Prostate gland (tissue), 2 donors: ENCODE measurements around the gene F7. TPM values are rescaled to one million over a fixed set of nuclear protein-coding genes. Genes with fewer than 3 reads are reported as not detected.

ENCODE experiments used
- DNase-seq: peaks from one replicate; pipeline ENCODE4 v3.0.0-alpha.2; 2019; ENCODE audit warnings: low spot score
- H3K27ac ChIP-seq, 2 donors: fragments of 200-600 bp; sonication (generic); 2 replicates each; pipeline ENCODE4 v1.5.1; 2017 to 2019
- H3K27me3 ChIP-seq: fragments of 200-600 bp; sonication (generic); replicated peaks from 2 replicates; pipeline ENCODE4 v1.5.1; 2019; ENCODE audit not compliant: insufficient read depth
- H3K36me3 ChIP-seq, 2 donors: fragments of 200-600 bp; sonication (generic); 1 replicate in 1 of 2; 2 replicates in 1 of 2; pipeline versions ENCODE4 v1.5.1 to v1.8.1; 2017 to 2019
- H3K4me1 ChIP-seq: fragments of 200-600 bp; sonication (generic); replicated peaks from 2 replicates; pipeline ENCODE4 v1.5.1; 2019
- H3K4me3 ChIP-seq, 2 donors: fragments of 200-600 bp; sonication (generic); 2 replicates each; pipeline ENCODE4 v1.5.1; 2017 to 2019
- H3K9me3 ChIP-seq: fragments of 200-600 bp; sonication (generic); 2 replicates; pipeline ENCODE4 v1.5.1; 2017
- CTCF ChIP-seq, 4 experiments: fragments of 200-600 bp in 2 of 4; fragments of 450-650 bp in 2 of 4; sonication (generic) in 2 of 4; IDR thresholded peaks; 1 replicate in 3 of 4; 2 replicates in 1 of 4; pipeline ENCODE4 v1.5.1; 2016 to 2019; ENCODE audit warnings: antibody characterized with exemption in 4 of 4, mild to moderate bottlenecking in 2 of 4, moderate library complexity in 2 of 4
- POLR2A ChIP-seq: fragments of 450-650 bp; IDR thresholded peaks from one replicate; pipeline ENCODE4 v1.6.1; 2016; ENCODE audit warnings: antibody characterized with exemption, mild to moderate bottlenecking
- POLR2AphosphoS5 ChIP-seq: sonication (generic); formaldehyde crosslinking; IDR thresholded peaks from one replicate; pipeline ENCODE4 v1.6.1; 2017; ENCODE audit warnings: antibody characterized with exemption
- WGBS: methylation state at CpG from one replicate; pipeline ENCODE4 v1.1.5; 2018; 5-methylcytosine and 5-hydroxymethylcytosine counted together
- intact Hi-C: fragments of 100-400 bp; cut with DNase I; formaldehyde crosslinking; loops from one replicate; pipeline ENCODE4 v1.14.2; 2022
- total RNA-seq, 2 donors: library from RNA; depleted of rRNA; stranded (reverse); fragments of >200 nt; gene quantifications; one replicate each; pipeline ENCODE4 v1.1.0, GENCODE V29; 2016

Gene F7
- total RNA-seq, 2 donors from 2014 or later: 2.7 TPM; not detected in 1

- Histone ChIP-seq H3K36me3 (no peaks in the 10 kb centered on the region), H3K27ac (no peak overlapping the region), H3K27me3 (no peaks in the 10 kb centered on the region), H3K9me3 (no peaks in the 10 kb centered on the region), H3K4me3 (no peak overlapping the region), H3K4me1 (no peaks in the 10 kb centered on the region)
- WGBS: 84% methylated on average over 7 of the region's 7 CpGs
- intact Hi-C loops: no loop called here
- DNase-seq: no peak
- no peak for TF ChIP-seq POLR2AphosphoS5
- no peak for TF ChIP-seq CTCF (IDR thresholded peaks at IDR 0.05)
- no peak for TF ChIP-seq POLR2A
Measured at GRCh38 chr13:113142876-113143275, 37.3 kb downstream of the F7 start.

GRCh38 chr13:113143466-113144254 is 38.1 kb downstream of the F7 start:
- no peaks in the 10 kb centered on the region for H3K27me3 ChIP-seq
- no peaks in the 10 kb centered on the region for H3K9me3 ChIP-seq
- no peak for DNase-seq
- H3K4me3 ChIP-seq: no peak overlapping the region
- WGBS: 89% methylated on average over 39 of the region's 39 CpGs
- TF ChIP-seq POLR2AphosphoS5: no peak
- no peak for TF ChIP-seq POLR2A
- no peak for TF ChIP-seq CTCF (IDR thresholded peaks at IDR 0.05)
- H3K36me3 ChIP-seq: no peaks in the 10 kb centered on the region
- intact Hi-C loops: no loop called here
- no peaks in the 10 kb centered on the region for H3K4me1 ChIP-seq
- H3K27ac ChIP-seq: no peak overlapping the region

GRCh38 chr13:113144255-113144629 is 38.7 kb downstream of the F7 start:
- Histone ChIP-seq H3K27me3 (no peaks in the 10 kb centered on the region), H3K27ac (no peak overlapping the region), H3K4me3 (no peak overlapping the region), H3K4me1 (no peaks in the 10 kb centered on the region), H3K9me3 (no peaks in the 10 kb centered on the region), H3K36me3 (no peaks in the 10 kb centered on the region)
- 93% methylated on average over 12 of the region's 12 CpGs for WGBS
- no peak for TF ChIP-seq CTCF (IDR thresholded peaks at IDR 0.05)
- no peak for TF ChIP-seq POLR2AphosphoS5
- no peak for TF ChIP-seq POLR2A
- intact Hi-C loops: no loop called here
- DNase-seq: no peak

GRCh38 chr13:113145496-113145895 is 39.9 kb downstream of the F7 start:
- intact Hi-C loops: no loop called here
- DNase-seq: no peak
- TF ChIP-seq POLR2AphosphoS5 (no peak), POLR2A (no peak), CTCF (IDR thresholded peaks at IDR 0.05) (no peak)
- 86% methylated on average over 12 of the region's 12 CpGs for WGBS
- Histone ChIP-seq H3K4me1 (no peaks in the 10 kb centered on the region), H3K36me3 (no peaks in the 10 kb centered on the region), H3K27me3 (no peaks in the 10 kb centered on the region), H3K27ac (no peak overlapping the region), H3K9me3 (no peaks in the 10 kb centered on the region), H3K4me3 (no peak overlapping the region)
